HG03139 (cell line): Measurements from ENCODE around the gene SYTL2.
"Not testable (repeated sequence)": the region's sequence is repeated elsewhere in the genome, so short reads cannot be mapped to it uniquely, and the experiment has no call there.

Experiments
- ATAC-seq: cut with Tn5 transposase; IDR thresholded peaks from one replicate; pipeline ENCODE4 v1.9.1; 2021; ENCODE audit not compliant: unreplicated experiment

Gene SYTL2

DNA sequence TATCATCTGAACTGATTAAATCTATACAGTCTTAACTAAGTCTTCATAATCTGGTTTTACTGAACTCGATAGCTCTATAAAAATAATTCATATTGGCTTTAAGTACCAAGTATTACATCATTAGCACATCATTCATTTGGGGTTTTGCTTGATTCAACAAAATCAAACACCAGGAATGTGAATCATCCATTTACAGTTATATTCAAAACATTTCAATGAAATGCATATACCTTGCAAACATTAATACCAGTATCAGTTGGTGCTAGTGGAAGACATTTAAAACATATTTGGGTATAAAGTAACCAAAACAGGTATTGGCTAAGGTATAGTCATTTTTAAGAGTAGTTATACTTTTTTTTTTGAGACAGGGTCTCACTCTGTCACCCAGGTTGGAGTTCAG is 112.7 kb downstream of the SYTL2 start:
- ATAC-seq, result no peak

DNA sequence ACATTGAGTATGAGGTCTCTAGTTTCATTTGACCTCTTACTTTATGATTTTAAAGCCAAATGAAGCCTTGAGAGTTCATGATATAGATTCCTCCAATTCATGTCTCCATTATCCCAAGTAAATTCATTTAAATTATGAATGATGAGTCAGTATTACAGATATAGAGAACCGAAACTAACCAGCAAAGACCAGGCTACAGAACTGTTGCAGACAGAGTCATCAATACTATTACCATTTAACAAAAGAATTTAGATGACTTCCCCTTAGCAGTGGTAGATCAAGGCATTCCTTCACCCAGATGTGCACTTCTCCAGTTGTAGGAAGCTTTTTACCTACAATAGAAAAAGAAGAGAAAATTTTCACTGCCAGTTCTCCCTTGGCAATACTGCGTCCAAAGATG is 113.2 kb downstream of the SYTL2 start:
- ATAC-seq, result no peak

DNA sequence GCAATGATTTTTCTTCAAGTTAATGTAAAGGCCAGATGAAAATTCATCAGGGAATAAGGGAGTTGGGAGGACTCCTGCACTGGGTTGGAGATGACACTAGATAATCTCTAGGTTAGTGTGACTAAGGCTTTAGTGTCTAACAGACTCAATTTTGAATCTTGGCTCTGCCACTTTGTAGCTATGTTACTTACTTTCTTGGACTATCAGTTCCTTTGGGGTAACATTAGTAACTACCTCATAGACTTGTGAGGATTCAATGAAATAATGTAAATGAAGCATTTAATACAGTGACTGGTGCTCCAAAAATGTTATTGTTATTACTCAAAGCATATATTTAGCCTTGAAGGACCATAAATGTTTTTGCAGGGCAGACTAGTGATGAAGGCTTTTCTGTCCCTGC is 115.4 kb downstream of the SYTL2 start:
- no peak for ATAC-seq

DNA sequence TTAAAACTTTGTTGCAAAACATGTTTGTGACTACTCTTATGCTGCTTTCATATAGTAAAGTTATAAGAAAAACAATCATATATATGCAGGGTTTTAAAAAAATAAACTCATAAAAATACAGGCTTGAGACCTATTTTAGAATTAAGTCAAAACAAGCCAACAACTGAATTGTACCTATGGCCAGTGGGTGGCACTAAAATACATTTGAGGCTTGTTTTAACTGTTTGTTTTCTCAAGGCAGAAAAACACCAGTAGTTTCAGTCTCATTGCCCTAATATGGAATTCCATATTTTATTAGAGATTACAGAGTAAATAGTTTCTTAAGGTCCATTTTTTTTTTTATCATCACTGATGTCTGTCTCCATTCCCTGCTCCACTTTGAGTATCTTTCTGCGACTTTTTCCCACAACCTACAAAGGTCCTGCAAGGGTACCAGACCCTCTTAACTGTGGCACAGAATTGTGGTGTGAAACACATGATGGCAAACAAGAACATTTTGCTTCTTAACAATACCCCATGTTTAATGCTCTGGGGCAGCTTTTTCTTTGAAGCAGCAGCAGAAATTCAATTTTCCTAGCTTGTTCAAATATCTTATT is 116.5 kb downstream of the SYTL2 start:
- peak; percentile 48 for ATAC-seq

DNA sequence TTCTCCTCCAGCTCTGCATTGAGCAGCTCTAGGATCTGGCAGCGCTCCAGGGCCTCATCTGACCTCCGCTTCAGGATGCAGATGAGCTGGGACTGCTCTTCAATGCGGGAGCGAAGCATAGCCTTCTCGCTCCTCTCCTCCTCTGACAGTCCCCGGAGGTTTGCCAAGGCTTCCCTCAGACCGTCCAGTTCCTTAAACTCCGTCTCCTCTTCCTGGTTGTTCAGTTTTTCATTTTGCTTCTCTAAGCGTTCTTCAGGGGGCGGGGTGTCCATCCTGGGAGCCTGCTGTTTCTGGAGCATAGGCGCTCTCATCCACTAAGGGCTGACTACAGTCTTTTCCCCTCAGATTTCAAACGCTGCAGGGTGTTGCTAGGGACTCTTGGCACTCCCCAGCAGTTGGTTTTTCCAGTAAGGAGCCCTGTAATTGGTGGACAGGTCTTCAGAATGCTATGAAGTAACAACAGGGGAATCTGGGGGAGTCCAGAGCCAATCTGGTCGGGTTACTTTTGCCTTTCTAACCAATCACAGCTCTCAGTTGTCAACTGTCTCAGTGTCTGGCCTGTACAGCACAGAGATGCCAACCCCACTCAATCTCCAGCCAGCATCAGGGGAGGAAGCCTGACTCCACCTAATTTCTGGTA is 125.0 kb downstream of the SYTL2 start, which contains the start of gene CCDC89:
TSS of gene CCDC89 (minus strand) at position 376 of the 640 bp plus-strand sequence. CDS start at position 311, 65 bp downstream.
- no peak for ATAC-seq

DNA sequence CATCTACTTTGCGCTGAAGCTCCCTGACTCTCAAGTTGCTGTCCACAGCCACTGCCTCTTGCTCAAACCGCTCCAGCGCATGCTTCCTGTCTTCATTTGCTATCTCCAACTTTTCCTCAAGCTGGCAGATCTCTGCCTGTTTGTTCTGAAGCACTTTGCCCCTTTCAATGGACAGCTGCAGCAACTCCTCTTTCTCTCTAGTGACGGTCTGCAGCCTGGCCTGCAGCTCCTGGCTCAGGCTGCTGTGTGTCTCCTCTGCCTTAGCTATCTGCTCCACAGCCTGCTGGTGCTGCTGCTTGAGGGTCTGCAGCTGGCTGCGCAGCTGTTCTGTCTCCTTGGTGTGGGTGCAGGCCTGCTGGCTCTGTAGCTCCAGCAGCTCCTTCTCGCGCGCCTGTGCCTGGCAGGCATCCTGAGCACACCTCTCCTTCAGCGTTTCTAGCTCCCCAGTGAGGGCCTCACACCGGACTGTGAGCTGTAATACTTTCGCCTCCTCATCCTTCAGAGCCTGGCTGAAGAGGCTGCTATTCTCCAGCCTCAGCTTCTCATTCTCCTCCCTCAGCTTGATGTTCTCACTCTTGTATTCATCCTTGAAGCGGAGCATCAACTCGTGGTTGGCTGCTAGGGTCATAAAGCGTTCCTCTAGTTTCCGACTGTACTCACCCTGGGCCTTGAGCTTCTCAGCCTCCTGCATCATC is 125.7 kb downstream of the SYTL2 start:
- no peak for ATAC-seq

DNA sequence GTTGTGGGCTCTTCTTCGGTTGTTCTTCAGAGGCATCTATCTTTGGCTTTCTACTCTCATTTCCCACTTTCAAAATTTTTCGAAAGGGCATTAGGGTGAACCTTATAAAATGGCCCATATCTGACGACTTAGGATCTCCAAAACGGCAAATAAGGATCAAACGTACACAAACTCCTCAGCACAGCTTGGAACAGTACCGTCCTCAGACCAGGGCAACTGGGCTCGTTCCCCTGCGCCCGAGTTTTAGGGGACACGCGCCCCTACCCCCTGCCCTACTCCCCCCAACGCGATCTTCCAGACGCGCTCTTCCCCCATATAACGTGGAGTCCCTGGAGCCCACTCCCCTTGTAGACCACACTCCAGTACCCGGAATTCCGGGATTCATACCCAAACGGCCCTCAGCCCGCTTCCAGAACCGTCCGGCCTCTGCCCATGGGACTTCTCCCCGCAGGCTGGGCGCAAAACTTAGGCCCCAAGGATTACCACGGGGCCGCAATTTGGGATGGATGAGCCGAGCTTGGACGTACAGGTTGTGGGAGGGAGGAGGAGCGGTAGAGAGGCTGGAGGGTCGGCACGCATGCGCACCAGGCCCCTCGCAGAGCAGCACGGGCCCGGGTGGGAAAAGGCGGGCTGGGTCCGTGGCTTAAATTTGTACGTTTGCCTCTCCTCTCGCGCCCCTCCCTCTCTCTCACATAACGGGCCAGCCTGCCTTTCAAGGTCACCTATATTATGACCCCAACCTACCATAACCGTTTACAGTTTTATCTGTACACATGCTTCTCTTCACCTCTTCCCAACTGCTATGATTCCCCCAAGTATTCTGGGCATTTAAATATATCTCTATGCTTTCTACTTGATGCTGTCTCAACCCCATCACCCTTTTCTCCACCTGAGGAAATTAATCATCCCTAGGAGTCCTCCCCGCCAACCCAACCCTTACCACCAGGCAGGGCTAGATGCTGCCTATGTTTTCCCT is 128.3 kb downstream of the SYTL2 start:
- peak; percentile 85 for ATAC-seq

DNA sequence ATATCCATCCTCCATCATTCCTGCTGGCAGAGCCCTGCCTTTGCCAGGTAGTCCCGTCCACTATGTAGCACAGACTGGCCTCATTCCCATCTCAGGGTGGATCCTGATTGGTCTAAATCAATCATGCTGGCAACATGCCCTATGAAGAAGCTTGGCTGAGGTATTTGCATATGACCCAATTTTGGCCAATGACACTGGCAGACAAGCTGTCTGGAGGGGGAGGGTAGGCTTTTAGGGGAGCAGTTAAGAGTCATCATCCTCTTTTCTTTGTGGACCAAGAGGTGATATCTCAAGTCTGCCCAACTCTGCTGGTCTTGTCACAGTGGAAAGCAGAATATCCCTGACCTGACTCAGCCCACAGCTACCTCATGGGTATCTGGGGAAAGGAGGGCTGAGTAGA is 130.0 kb downstream of the SYTL2 start:
- no peak for ATAC-seq

DNA sequence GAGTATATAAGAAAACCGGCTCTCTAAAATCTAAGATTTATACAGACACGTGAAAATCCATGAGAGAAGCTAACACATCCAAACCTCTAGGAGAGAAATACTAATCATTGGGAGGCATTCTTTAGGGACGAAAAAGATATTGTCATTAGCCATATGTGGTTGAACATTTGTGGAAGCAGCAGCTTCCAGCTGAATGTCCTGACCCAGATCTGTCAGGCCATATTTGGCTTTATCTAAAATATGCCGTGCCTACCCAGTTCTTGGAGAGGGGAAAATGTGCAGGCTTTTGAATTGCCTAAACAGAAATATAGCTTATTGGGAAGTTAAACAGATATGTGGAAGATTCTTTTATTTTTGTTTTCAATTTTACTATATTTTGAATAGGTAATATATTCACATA is 131.4 kb downstream of the SYTL2 start:
- ATAC-seq, result no peak

DNA sequence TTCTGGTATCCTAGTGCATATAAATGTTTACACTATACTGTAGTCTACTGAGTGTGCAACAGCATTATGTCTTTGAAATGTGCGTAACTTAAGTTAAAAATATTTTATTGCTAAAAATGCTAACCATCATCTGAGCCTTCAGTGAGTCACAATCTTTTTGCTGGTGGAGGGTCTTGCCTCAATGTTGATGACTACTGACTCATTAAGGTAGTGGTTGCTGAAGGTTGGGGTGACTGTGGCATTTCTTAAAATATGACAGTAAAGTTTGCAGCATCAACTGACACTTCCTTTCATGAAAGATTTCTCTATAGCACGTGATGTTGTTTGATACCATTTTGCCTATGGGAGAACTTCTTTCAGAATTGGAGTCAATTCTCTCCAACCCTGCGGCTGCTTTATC is 137.5 kb downstream of the SYTL2 start:
- ATAC-seq, result no peak

DNA sequence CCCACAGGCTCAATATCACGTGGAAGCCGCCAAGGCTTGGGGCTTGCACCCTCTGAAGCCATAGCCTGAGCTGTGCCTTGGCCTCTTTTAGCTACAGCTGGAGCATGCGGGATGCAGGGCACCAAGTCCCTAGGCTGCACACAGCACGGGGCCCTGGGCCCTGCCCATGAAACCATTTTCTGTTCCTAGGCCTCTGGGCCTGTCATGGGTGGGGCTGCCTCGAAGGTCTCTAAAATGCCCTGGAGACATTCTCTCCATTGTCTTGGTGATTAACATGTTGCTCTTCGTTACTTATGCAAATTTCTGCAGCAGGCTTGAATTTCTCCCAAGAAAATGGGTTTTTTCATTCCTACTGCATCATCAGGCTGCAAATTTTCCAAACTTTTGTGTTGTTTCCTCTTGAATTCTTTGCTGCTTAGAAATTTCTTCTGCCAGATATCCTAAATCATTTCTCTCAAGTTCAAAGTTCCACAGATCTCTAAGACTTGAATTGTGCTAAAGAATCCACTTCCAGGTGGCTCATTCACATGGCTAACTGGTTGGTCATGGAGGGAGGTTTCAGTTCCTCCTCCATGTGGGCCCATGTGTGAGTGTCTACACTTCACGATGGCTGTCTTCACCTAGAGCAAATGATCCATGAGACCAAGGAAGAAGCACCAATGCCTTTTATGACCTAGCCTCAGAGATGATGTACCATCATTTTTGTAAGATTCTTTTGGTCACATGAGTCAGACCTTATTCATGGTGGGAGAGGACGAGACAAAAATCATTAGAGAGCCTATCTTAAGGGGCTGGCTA is 138.6 kb downstream of the SYTL2 start:
- no peak for ATAC-seq

DNA sequence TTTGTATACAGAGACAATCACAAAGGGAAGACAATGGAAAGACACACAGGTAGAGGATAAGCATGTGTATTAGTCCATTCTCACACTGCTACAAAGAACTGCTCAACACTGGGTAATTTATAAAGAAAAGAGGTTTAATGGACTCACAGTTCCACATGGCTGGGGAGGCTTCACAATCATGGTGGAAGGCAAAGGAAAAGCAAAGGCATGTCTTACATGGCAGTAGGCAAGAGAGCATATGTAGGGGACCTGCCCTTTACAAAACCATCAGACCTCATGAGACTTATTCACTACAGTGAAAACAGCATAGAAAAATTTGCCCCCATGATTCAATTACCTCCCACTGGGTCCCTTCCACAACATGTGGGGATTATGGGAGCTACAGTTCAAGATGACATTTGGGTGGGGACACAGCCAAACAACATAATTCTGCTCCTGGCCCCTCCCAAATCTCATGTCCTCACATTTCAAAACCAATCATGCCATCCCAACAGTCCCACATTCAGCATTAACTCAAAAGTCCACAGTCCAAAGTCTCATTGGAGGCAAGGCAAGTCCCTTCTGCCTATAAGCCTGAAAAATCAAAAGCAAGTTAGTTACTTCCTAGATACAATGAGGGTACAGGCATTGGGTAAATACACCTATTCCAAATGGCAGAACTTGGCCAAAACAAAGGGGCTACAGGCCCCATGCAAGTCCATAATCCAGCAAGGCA is 139.8 kb downstream of the SYTL2 start:
- ATAC-seq, result not testable (repeated sequence)

DNA sequence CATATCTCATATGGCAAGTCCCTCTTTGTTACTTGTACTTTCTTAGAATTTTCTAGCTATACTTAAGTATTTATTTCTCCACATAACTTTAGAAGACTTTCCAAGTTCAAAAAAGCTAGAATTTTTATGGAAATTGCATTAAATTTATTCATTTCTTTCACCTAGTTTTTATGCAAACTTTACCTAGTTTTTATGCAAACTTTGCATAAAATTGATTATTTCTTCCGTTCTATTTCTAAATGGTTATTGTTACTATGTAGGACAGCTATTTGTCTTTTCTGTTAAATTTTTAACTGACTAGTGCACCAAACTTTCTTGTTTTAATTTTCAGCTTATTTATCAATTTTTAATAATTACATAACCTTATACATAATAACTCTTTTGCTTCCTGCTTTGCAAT is 142.8 kb downstream of the SYTL2 start:
- no peak for ATAC-seq

DNA sequence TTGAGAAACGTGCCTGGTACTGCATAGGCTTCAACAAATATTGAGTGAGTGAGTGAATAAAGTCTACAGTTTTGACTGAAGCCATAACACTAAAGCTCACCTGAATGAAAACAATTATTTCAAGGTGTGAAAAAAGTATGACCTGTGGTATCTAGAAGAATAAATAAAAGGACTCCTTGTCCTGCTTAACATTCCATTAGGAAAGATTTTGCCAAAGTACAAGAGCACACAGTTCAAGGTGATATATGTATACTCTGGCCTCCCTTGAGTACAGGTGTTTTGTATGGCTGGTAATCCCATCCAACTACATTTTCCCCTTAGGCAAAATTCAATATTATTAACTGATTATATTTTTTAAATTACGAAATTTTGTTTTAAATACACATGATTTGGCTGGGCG is 144.3 kb downstream of the SYTL2 start:
- no peak for ATAC-seq

DNA sequence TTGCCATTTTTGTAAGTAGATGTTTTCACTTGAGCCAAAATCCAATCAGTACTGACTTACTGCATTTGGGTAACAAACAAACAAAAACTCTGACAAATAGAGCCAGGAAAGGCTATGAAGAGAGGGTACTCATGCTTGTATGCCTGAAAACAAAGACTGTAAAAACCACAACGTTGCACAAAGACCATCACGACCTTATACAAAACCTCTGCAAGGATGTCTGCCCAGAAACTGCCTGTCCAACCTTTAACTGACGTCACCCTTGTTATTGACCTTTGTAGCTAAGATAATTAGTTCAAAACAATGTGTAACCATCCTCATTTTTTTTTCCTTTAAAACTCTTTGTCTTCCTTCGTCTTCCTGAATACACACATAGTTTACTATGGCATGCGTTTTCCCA is 145.2 kb downstream of the SYTL2 start:
- no peak for ATAC-seq

DNA sequence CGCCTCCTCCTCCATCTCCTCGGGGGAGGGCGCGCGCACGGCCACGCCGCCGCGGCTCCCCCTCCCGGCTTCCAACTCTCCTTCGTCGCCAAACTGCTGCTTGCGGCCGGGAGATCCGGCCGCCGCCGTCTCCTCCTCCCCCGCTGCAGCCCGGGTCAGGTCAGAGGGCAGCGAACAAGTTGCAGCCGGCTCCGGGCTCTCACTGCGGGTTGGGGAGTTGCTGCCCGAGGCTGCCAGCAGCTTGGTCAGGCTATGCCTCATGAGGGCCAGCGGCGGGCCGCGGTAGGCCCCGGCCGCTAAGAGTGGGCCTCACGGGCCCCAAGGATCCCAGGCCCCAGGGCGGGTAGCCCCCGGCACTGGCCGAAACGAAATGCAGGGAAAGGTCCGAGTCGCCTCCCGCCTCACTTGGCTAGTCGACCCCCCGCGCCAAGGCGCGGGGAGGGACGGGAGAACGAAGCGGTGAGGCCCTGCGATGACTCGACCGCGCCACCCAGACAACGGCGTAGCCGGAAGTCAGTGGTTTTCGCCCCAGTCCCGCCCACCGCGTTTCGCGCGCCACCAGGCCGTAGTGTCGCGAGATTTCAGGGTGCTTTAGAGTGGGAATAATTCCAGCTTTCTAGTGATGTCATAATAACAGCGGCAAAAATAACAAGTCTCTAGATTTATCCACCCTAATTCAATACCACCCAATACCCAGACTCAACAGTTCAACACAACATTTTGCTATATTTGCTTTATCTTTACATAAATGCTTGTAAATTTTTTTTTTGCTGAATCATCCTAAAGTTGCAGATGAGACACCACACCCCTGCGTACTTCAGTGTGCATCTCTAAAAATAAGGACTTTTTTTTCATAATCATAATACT is 146.1 kb downstream of the SYTL2 start, which contains the start of gene CREBZF:
TSS of gene CREBZF (minus strand) at position 515 of the 867 bp plus-strand sequence. CDS start at position 261, 254 bp downstream.
- ATAC-seq, result peak; percentile 90

DNA sequence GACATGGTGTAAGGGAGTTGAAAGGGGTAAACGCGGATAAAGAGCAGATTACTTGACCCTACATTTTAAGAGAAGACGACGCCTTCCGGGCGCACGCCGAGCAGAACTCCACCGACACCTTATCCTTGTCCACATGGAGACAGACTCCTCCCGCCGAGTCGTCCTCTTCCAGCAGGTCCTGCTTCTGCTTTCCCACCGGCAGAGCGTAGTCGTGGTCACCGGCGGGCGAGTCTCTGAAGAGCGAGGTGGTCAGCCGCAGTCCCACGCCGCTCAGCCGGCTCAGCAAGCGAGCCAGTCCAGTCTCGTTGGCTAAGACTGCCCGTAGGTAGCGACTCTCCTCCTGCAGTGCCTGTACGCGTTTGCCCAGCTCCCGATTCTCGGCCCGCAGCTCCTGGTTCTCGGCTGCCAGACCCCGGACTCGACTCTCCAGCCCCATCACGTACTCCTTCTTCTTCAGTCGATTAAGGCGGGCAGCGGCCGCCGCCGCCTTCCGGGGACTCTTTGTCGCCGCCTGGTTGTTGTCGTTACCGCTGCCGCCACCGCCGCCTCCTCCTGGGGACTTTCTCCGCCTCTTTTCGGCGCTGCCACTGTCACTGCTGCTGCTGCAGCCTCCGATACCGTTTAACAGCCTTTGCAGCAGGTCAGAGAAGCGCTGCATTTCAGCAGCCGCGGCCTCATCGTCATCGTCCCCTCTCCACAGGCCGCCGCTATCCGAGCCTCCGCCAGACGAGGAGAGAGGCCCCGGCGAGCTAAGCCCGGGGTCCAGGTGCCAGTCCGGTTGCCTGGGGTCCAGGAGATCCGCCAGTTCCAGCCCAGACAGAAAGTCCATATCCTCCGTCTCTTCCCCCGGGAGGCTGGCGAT is 147.0 kb downstream of the SYTL2 start:
- peak; percentile 61 for ATAC-seq
